ENCODE data around the gene NCAPG.

NCAPG gene

GRCh38 chr4:17875402-17876070 lies 64.8 kb downstream of the NCAPG start:
- FAIRE-seq = peak; percentile 64

GRCh38 chr4:17876943-17877342 lies 66.2 kb downstream of the NCAPG start:
- no peak for DNase-seq (ENCODE audit: insufficient read length, low spot score)
- FAIRE-seq = peak; percentile 78

More at GRCh38 chr4:17875402-17876070, 64.8 kb downstream of the NCAPG start:
- DNase-seq (ENCODE audit: insufficient read length, low spot score) = no peak

GRCh38 chr4:17877661-17878060 lies 66.9 kb downstream of the NCAPG start:
- DNase-seq (ENCODE audit: insufficient read length, low spot score) (no peak), FAIRE-seq (no peak)

- DNase-seq (ENCODE audit: insufficient read length, low spot score) (no peak), FAIRE-seq (no peak)
These were observed 73.3 kb downstream of the NCAPG start for GRCh38 chr4:17884063-17884462.

GRCh38 chr4:17884511-17884910 lies 73.7 kb downstream of the NCAPG start:
- no peak for FAIRE-seq
- DNase-seq (ENCODE audit: insufficient read length, low spot score) = no peak

GRCh38 chr4:17889692-17890091 lies 78.9 kb downstream of the NCAPG start:
- FAIRE-seq = no peak
- no peak for DNase-seq (ENCODE audit: insufficient read length, low spot score)

GRCh38 chr4:17894421-17894820 lies 83.6 kb downstream of the NCAPG start:
- FAIRE-seq (no peak), DNase-seq (ENCODE audit: insufficient read length, low spot score) (no peak)

Data from GM19239 (cell line).